Measurements from ENCODE around the gene SLC38A10. TPM values are rescaled to one million over a fixed set of nuclear protein-coding genes. Genes with fewer than 3 reads are reported as not detected.

Gene SLC38A10
- total and polyA plus RNA-seq, 2 of the 13 experiments (the other 11 are each of a cell fraction or from before 2014, with no cell fraction given): 23.4 to 55.8 TPM

DNA sequence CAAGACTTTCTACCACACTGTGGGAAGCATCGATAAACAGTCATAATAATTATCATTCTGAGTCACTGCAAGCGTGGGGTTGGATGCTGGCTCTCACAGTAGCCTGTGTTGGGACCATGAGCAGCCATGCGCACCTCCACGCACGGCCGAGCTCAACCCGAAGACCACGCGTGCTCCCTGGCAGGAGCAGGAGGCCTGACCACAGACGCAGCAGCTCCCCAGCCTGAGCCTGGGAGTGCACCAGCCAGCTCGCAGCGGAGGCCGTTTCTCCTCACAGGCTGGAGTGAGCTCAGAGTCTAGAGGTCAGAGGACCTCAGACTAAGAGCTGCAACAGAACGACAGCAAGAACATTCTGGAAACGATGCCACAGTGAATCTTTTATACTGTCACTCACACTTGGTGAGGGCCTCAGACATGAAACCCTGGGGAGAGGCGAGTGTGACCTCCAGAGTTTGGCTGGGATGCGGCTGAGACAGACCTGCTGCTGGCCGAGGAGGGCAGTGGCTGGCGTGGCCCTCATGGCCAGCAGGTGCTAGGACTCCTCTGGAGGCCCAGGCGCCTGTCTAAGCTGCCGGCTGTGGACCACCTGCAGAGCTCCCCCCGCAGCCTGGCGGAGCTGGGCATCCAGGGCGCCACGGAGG, 50.0 kb downstream of the SLC38A10 start (continued):
- no peak; the same call in 1 of the 2 replicates for TF ChIP-seq KLF13 (CRISPR knock-in tag; IDR thresholded peaks at IDR 0.05)
- TF ChIP-seq, protein P1, sequence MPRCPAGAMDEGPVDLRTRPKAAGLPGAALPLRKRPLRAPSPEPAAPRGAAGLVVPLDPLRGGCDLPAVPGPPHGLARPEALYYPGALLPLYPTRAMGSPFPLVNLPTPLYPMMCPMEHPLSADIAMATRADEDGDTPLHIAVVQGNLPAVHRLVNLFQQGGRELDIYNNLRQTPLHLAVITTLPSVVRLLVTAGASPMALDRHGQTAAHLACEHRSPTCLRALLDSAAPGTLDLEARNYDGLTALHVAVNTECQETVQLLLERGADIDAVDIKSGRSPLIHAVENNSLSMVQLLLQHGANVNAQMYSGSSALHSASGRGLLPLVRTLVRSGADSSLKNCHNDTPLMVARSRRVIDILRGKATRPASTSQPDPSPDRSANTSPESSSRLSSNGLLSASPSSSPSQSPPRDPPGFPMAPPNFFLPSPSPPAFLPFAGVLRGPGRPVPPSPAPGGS (CRISPR knock-in tag; IDR thresholded peaks at IDR 0.05): peak; percentile 8; the same call in 1 of the 2 replicates
- TF ChIP-seq, protein P2, sequence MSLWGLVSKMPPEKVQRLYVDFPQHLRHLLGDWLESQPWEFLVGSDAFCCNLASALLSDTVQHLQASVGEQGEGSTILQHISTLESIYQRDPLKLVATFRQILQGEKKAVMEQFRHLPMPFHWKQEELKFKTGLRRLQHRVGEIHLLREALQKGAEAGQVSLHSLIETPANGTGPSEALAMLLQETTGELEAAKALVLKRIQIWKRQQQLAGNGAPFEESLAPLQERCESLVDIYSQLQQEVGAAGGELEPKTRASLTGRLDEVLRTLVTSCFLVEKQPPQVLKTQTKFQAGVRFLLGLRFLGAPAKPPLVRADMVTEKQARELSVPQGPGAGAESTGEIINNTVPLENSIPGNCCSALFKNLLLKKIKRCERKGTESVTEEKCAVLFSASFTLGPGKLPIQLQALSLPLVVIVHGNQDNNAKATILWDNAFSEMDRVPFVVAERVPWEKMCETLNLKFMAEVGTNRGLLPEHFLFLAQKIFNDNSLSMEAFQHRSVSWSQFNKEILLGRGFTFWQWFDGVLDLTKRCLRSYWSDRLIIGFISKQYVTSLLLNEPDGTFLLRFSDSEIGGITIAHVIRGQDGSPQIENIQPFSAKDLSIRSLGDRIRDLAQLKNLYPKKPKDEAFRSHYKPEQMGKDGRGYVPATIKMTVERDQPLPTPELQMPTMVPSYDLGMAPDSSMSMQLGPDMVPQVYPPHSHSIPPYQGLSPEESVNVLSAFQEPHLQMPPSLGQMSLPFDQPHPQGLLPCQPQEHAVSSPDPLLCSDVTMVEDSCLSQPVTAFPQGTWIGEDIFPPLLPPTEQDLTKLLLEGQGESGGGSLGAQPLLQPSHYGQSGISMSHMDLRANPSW (CRISPR knock-in tag; IDR thresholded peaks at IDR 0.05; ENCODE audit: borderline replicate concordance): no peak
- peak; percentile 4 for TF ChIP-seq RBM39 (IDR thresholded peaks at IDR 0.05; ENCODE audit: low read depth, low read length, poor library complexity, severe bottlenecking)
- TF ChIP-seq ZSCAN9 (CRISPR knock-in tag; IDR thresholded peaks at IDR 0.05; ENCODE audit: borderline replicate concordance): no peak
- no peak for TF ChIP-seq NFE2L2 (IDR thresholded peaks at IDR 0.05; ENCODE audit: low read length)
- TF ChIP-seq CREM (IDR thresholded peaks at IDR 0.05): no peak
- TF ChIP-seq CREM (CRISPR knock-in tag; IDR thresholded peaks at IDR 0.05): no peak
- TF ChIP-seq, protein P3, sequence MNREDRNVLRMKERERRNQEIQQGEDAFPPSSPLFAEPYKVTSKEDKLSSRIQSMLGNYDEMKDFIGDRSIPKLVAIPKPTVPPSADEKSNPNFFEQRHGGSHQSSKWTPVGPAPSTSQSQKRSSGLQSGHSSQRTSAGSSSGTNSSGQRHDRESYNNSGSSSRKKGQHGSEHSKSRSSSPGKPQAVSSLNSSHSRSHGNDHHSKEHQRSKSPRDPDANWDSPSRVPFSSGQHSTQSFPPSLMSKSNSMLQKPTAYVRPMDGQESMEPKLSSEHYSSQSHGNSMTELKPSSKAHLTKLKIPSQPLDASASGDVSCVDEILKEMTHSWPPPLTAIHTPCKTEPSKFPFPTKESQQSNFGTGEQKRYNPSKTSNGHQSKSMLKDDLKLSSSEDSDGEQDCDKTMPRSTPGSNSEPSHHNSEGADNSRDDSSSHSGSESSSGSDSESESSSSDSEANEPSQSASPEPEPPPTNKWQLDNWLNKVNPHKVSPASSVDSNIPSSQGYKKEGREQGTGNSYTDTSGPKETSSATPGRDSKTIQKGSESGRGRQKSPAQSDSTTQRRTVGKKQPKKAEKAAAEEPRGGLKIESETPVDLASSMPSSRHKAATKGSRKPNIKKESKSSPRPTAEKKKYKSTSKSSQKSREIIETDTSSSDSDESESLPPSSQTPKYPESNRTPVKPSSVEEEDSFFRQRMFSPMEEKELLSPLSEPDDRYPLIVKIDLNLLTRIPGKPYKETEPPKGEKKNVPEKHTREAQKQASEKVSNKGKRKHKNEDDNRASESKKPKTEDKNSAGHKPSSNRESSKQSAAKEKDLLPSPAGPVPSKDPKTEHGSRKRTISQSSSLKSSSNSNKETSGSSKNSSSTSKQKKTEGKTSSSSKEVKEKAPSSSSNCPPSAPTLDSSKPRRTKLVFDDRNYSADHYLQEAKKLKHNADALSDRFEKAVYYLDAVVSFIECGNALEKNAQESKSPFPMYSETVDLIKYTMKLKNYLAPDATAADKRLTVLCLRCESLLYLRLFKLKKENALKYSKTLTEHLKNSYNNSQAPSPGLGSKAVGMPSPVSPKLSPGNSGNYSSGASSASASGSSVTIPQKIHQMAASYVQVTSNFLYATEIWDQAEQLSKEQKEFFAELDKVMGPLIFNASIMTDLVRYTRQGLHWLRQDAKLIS (CRISPR knock-in tag; IDR thresholded peaks at IDR 0.05): no peak
- no peak for TF ChIP-seq NFIB (CRISPR knock-in tag; IDR thresholded peaks at IDR 0.05; ENCODE audit: borderline replicate concordance)
- no peak for TF ChIP-seq ZNF12 (CRISPR knock-in tag; IDR thresholded peaks at IDR 0.05)
- TF ChIP-seq, protein P4, sequence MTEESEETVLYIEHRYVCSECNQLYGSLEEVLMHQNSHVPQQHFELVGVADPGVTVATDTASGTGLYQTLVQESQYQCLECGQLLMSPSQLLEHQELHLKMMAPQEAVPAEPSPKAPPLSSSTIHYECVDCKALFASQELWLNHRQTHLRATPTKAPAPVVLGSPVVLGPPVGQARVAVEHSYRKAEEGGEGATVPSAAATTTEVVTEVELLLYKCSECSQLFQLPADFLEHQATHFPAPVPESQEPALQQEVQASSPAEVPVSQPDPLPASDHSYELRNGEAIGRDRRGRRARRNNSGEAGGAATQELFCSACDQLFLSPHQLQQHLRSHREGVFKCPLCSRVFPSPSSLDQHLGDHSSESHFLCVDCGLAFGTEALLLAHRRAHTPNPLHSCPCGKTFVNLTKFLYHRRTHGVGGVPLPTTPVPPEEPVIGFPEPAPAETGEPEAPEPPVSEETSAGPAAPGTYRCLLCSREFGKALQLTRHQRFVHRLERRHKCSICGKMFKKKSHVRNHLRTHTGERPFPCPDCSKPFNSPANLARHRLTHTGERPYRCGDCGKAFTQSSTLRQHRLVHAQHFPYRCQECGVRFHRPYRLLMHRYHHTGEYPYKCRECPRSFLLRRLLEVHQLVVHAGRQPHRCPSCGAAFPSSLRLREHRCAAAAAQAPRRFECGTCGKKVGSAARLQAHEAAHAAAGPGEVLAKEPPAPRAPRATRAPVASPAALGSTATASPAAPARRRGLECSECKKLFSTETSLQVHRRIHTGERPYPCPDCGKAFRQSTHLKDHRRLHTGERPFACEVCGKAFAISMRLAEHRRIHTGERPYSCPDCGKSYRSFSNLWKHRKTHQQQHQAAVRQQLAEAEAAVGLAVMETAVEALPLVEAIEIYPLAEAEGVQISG (CRISPR knock-in tag; IDR thresholded peaks at IDR 0.05): no peak
- TF ChIP-seq MEF2D (CRISPR knock-in tag; IDR thresholded peaks at IDR 0.05): no peak
- TF ChIP-seq XRCC5 (optimal IDR thresholded peaks at IDR 0.05; ENCODE audit: low read length): peak; percentile 51
- TF ChIP-seq, protein P5, sequence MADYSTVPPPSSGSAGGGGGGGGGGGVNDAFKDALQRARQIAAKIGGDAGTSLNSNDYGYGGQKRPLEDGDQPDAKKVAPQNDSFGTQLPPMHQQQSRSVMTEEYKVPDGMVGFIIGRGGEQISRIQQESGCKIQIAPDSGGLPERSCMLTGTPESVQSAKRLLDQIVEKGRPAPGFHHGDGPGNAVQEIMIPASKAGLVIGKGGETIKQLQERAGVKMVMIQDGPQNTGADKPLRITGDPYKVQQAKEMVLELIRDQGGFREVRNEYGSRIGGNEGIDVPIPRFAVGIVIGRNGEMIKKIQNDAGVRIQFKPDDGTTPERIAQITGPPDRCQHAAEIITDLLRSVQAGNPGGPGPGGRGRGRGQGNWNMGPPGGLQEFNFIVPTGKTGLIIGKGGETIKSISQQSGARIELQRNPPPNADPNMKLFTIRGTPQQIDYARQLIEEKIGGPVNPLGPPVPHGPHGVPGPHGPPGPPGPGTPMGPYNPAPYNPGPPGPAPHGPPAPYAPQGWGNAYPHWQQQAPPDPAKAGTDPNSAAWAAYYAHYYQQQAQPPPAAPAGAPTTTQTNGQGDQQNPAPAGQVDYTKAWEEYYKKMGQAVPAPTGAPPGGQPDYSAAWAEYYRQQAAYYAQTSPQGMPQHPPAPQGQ (CRISPR knock-in tag; IDR thresholded peaks at IDR 0.05; ENCODE audit: borderline replicate concordance): no peak
- no peak for TF ChIP-seq ZNF460 (CRISPR knock-in tag; IDR thresholded peaks at IDR 0.05; ENCODE audit: borderline replicate concordance)
- TF ChIP-seq FOXK1 (CRISPR knock-in tag; IDR thresholded peaks at IDR 0.05; ENCODE audit: borderline replicate concordance, low read depth): no peak

Data from HepG2 (cell line).